H54 (cell line): ENCODE results near the gene MAGI2.
A peak's percentile ranks its signal among the peaks of the same experiment; 100 is the strongest.

ENCODE experiments used
- DNase-seq: peaks from one replicate; pipeline ENCODE4 v3.0.0; 2011; ENCODE audit warnings: low spot score, mixed read lengths; ENCODE audit not compliant: insufficient read length
- FAIRE-seq: peaks from 3 replicates; lab custom pipeline; 2011; peaks lifted over from hg19 to GRCh38; lab: Jason Lieb, UNC
- POLR2A ChIP-seq: IDR thresholded peaks from 2 replicates; pipeline ENCODE4 v1.6.1; 2011; ENCODE audit warnings: low read depth, mild to moderate bottlenecking, low read length

MAGI2 gene

GRCh38 chr7:79211724-79212123, 241.7 kb downstream of the MAGI2 start:
- DNase-seq = no peak
- TF ChIP-seq POLR2A = no peak
- FAIRE-seq = peak; percentile 6

GRCh38 chr7:79199961-79200360, 253.5 kb downstream of the MAGI2 start:
- no peak for TF ChIP-seq POLR2A
- DNase-seq (no peak), FAIRE-seq (peak; percentile 79)

- DNase-seq (no peak), FAIRE-seq (no peak)
These were observed 254.2 kb downstream of the MAGI2 start for GRCh38 chr7:79199266-79199665.

GRCh38 chr7:79185605-79186004, 267.9 kb downstream of the MAGI2 start:
- no peak for DNase-seq
- TF ChIP-seq POLR2A = no peak
- FAIRE-seq = peak; percentile 64

More at GRCh38 chr7:79199266-79199665, 254.2 kb downstream of the MAGI2 start:
- no peak for TF ChIP-seq POLR2A

- FAIRE-seq (peak; percentile 67), DNase-seq (no peak)
- TF ChIP-seq POLR2A = no peak
These were observed 271.2 kb downstream of the MAGI2 start for GRCh38 chr7:79182283-79182682.

- no peak for DNase-seq
- no peak for FAIRE-seq
- no peak for TF ChIP-seq POLR2A
These were observed 272.9 kb downstream of the MAGI2 start for GRCh38 chr7:79180533-79180932.

GRCh38 chr7:79176859-79177477, 276.5 kb downstream of the MAGI2 start:
- FAIRE-seq (peak; percentile 93), DNase-seq (no peak)
- TF ChIP-seq POLR2A = no peak

- TF ChIP-seq POLR2A = no peak
- FAIRE-seq = peak; percentile 20
These were observed 278.1 kb downstream of the MAGI2 start for GRCh38 chr7:79175374-79175773.

GRCh38 chr7:79165225-79165624, 288.2 kb downstream of the MAGI2 start:
- no peak for TF ChIP-seq POLR2A
- no peak for DNase-seq
- no peak for FAIRE-seq

More at GRCh38 chr7:79175374-79175773, 278.1 kb downstream of the MAGI2 start:
- DNase-seq = no peak

GRCh38 chr7:79159040-79159664, 294.3 kb downstream of the MAGI2 start:
- no peak for DNase-seq
- no peak for TF ChIP-seq POLR2A
- FAIRE-seq = no peak

GRCh38 chr7:79157281-79157680, 296.2 kb downstream of the MAGI2 start:
- no peak for DNase-seq
- no peak for TF ChIP-seq POLR2A
- FAIRE-seq = no peak

- TF ChIP-seq POLR2A = no peak
- DNase-seq = no peak
- FAIRE-seq = no peak
These were observed 303.6 kb downstream of the MAGI2 start for GRCh38 chr7:79149831-79150230.

- TF ChIP-seq POLR2A = no peak
- DNase-seq (no peak), FAIRE-seq (no peak)
These were observed 310.8 kb downstream of the MAGI2 start for GRCh38 chr7:79142706-79143105.

GRCh38 chr7:79141252-79141651, 312.2 kb downstream of the MAGI2 start:
- FAIRE-seq (peak; percentile 15), DNase-seq (no peak)
- TF ChIP-seq POLR2A = no peak

GRCh38 chr7:79137942-79138341, 315.5 kb downstream of the MAGI2 start:
- peak; percentile 90 for FAIRE-seq
- TF ChIP-seq POLR2A = no peak
- no peak for DNase-seq
